Measurements from ENCODE around the gene PPIE. TPM values are rescaled to one million over a fixed set of nuclear protein-coding genes. Genes with fewer than 3 reads are reported as not detected.

Gene PPIE
- total RNA-seq, 4 donors from 2014 or later = 30.3 to 42.0 (median 37.9) TPM

- DNase-seq (ENCODE audit: extremely low spot score) = no peak
- 88% methylated on average over 14 of the region's 14 CpGs for WGBS
- Histone ChIP-seq H3K27ac (replicated peaks in 1 of 4) (no peak overlapping the region), H3K4me3 (no peak overlapping the region), H3K4me1 (peaks cover 0 to 13% (median 9%) of the 10 kb centered on the region in 4 donors), H3K27me3 (peaks cover 0 to 4% (median 0%) of the 10 kb centered on the region in 4 donors), H3K36me3 (no peaks in the 10 kb centered on the region), H3K9me3 (peaks cover 0 to 9% (median 7%) of the 10 kb centered on the region in 4 donors)
- intact Hi-C loops (cut with DNase I) = no loop called here
- no peak for TF ChIP-seq POLR2AphosphoS5 (IDR thresholded peaks at IDR 0.05)
- no peak for TF ChIP-seq POLR2A (IDR thresholded peaks at IDR 0.05; ENCODE audit: low read depth)
- no peak for TF ChIP-seq EP300 (IDR thresholded peaks at IDR 0.05)
- TF ChIP-seq CTCF (IDR thresholded peaks at IDR 0.05) = no peak
These were observed 64.0 kb downstream of the PPIE start for GRCh38 chr1:39802496-39803260.

- peaks cover 0 to 22% (median 17%) of the 10 kb centered on the region in 4 donors for H3K4me1 ChIP-seq
- no peak overlapping the region for H3K4me3 ChIP-seq
- intact Hi-C loops (cut with DNase I) = no loop called here
- H3K27ac ChIP-seq (replicated peaks in 1 of 4) = no peak overlapping the region
- peaks cover 0 to 9% (median 7%) of the 10 kb centered on the region in 4 donors for H3K9me3 ChIP-seq
- DNase-seq (ENCODE audit: extremely low spot score) = no peak
- TF ChIP-seq POLR2AphosphoS5 (IDR thresholded peaks at IDR 0.05) = no peak
- no peak for TF ChIP-seq EP300 (IDR thresholded peaks at IDR 0.05)
- no peak for TF ChIP-seq CTCF (IDR thresholded peaks at IDR 0.05)
- TF ChIP-seq POLR2A (IDR thresholded peaks at IDR 0.05; ENCODE audit: low read depth) = no peak
- no peaks in the 10 kb centered on the region for H3K36me3 ChIP-seq
- H3K27me3 ChIP-seq = no peaks in the 10 kb centered on the region
- WGBS = 98% methylated on average over 2 of the region's 2 CpGs
These were observed 66.7 kb downstream of the PPIE start for GRCh38 chr1:39805385-39805784.

- intact Hi-C loops (cut with DNase I) = no loop called here
- no peaks in the 10 kb centered on the region for H3K36me3 ChIP-seq
- peaks cover 0 to 9% (median 7%) of the 10 kb centered on the region in 4 donors for H3K9me3 ChIP-seq
- no peak overlapping the region for H3K4me3 ChIP-seq
- no peaks in the 10 kb centered on the region for H3K27me3 ChIP-seq
- H3K27ac ChIP-seq (replicated peaks in 1 of 4) = peak overlapping the region in 2 of 4 donors; percentile 33 to 49
- H3K4me1 ChIP-seq = peaks cover 0 to 22% (median 17%) of the 10 kb centered on the region in 4 donors
- 46% methylated on average over 6 of the region's 8 CpGs for WGBS
- no peak for DNase-seq (ENCODE audit: extremely low spot score)
- no peak for TF ChIP-seq POLR2AphosphoS5 (IDR thresholded peaks at IDR 0.05)
- no peak for TF ChIP-seq POLR2A (IDR thresholded peaks at IDR 0.05; ENCODE audit: low read depth)
- TF ChIP-seq CTCF (IDR thresholded peaks at IDR 0.05) = no peak
- peak; percentile 7 for TF ChIP-seq EP300 (IDR thresholded peaks at IDR 0.05)
These were observed 70.3 kb downstream of the PPIE start for GRCh38 chr1:39808784-39809517.

GRCh38 chr1:39812913-39813312 lies 74.2 kb downstream of the PPIE start:
- intact Hi-C loops (cut with DNase I) = no loop called here
- DNase-seq (ENCODE audit: extremely low spot score) = no peak
- H3K4me3 ChIP-seq = no peak overlapping the region
- no peak overlapping the region for H3K27ac ChIP-seq (replicated peaks in 1 of 4)
- TF ChIP-seq POLR2A (IDR thresholded peaks at IDR 0.05; ENCODE audit: low read depth) (no peak), POLR2AphosphoS5 (IDR thresholded peaks at IDR 0.05) (no peak), EP300 (IDR thresholded peaks at IDR 0.05) (no peak), CTCF (IDR thresholded peaks at IDR 0.05) (no peak)
- no peaks in the 10 kb centered on the region for H3K9me3 ChIP-seq
- H3K36me3 ChIP-seq = no peaks in the 10 kb centered on the region
- 91% methylated on average over 3 of the region's 3 CpGs for WGBS
- peaks cover 0 to 26% (median 17%) of the 10 kb centered on the region in 4 donors for H3K4me1 ChIP-seq
- H3K27me3 ChIP-seq = peaks cover 0 to 6% (median 0%) of the 10 kb centered on the region in 4 donors

Small RNAs within 50 kb of the gene (small RNA-seq; reads per million reads assigned to genes)
- gene AL033527.1 = 0 reads per million in 3 donors
- 0 reads per million in 3 donors for gene RNU7-121P

Other genes starting within 250 kb of the PPIE start
- gene BMP8A, start 247.2 kb upstream of the PPIE start, total RNA-seq = 1 to 10 TPM in 3 of 4 donors, under 1 TPM in 1; 0.99 to 3.0 (median 2.2) TPM
- gene PABPC4, start 162.1 kb upstream of the PPIE start, total RNA-seq = 100 to 1,000 TPM in 3 of 4 donors, 10 to 100 TPM in 1; 91.8 to 158 (median 147) TPM
- gene HEYL, start 99.2 kb upstream of the PPIE start, total RNA-seq = 1 to 10 TPM; 5.6 to 8.8 (median 8.4) TPM
- gene NT5C1A, start 66.8 kb upstream of the PPIE start, total RNA-seq = under 1 TPM in 1 of 4 donors, not detected in 3; 0.26 TPM
- under 1 TPM in 2 of 4 donors, not detected in 2; 0.13 to 0.33 TPM for gene HPCAL4, start 47.4 kb upstream of the PPIE start, total RNA-seq
- gene OXCT2, start 32.5 kb downstream of the PPIE start, total RNA-seq = 1 to 10 TPM in 1 of 4 donors, under 1 TPM in 3; 0.65 to 1.4 (median 0.83) TPM
- gene BMP8B, start 50.0 kb downstream of the PPIE start, total RNA-seq = 1 to 10 TPM in 3 of 4 donors, under 1 TPM in 1; 0.83 to 4.6 (median 2.3) TPM
- gene TRIT1, start 144.6 kb downstream of the PPIE start, total RNA-seq = 10 to 100 TPM; 13.3 to 24.1 (median 16.5) TPM
- under 1 TPM; 0.13 to 0.92 (median 0.66) TPM for gene MYCL, start 163.0 kb downstream of the PPIE start, total RNA-seq
- 1 to 10 TPM; 1.7 to 5.1 (median 4.1) TPM for gene MFSD2A, start 216.3 kb downstream of the PPIE start, total RNA-seq

Measured in esophagus muscularis mucosa (tissue), 4 donors.